Ovary (tissue), 3 donors: Measurements from ENCODE around the gene PDZRN3.

Experiments used
- EP300 ChIP-seq: sonication (generic); formaldehyde crosslinking; IDR thresholded peaks from one replicate; pipeline ENCODE4 v1.6.1; 2017; ENCODE audit warnings: antibody characterized with exemption
- POLR2A ChIP-seq: fragments of 450-650 bp; IDR thresholded peaks from one replicate; pipeline ENCODE4 v1.6.1; 2017; ENCODE audit warnings: antibody characterized with exemption, mild to moderate bottlenecking, moderate library complexity
- TF ChIP-seq, protein P1 (sequence below), 3 donors: fragments of 450-650 bp in 2 of 3; fragments of 200-600 bp in 1 of 3; IDR thresholded peaks; one replicate each; pipeline versions ENCODE4 v1.5.1 to v1.8.0; 2016 to 2022; ENCODE audit warnings: antibody characterized with exemption in 3 of 3, mild to moderate bottlenecking in 1 of 3
- donor health status: DM: no; HTN: no; CAD: no.

DNA sequence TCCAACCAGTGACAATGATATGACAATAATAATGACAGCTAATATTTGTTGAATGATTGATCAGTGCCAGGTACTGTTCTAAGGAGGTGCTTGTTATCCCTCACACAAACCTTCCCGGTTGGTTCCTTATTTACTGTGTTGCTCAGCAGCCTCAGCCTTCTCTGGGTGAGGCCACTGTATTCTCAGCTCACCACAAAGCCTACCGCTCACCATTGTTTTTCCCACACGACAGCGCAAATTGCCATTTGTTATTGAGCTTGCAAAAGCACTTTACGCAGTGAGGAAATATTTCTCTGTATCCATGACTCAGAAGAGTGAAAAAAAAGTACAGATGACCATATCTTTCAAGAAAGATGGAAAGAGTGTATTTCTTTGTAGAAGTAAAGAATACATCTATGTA lies 49.5 kb upstream of the PDZRN3 start:
- TF ChIP-seq, protein P1, sequence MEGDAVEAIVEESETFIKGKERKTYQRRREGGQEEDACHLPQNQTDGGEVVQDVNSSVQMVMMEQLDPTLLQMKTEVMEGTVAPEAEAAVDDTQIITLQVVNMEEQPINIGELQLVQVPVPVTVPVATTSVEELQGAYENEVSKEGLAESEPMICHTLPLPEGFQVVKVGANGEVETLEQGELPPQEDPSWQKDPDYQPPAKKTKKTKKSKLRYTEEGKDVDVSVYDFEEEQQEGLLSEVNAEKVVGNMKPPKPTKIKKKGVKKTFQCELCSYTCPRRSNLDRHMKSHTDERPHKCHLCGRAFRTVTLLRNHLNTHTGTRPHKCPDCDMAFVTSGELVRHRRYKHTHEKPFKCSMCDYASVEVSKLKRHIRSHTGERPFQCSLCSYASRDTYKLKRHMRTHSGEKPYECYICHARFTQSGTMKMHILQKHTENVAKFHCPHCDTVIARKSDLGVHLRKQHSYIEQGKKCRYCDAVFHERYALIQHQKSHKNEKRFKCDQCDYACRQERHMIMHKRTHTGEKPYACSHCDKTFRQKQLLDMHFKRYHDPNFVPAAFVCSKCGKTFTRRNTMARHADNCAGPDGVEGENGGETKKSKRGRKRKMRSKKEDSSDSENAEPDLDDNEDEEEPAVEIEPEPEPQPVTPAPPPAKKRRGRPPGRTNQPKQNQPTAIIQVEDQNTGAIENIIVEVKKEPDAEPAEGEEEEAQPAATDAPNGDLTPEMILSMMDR (IDR thresholded peaks at IDR 0.05), result no peak
- TF ChIP-seq POLR2A (no peak), EP300 (no peak)
